ENCODE measurements around the gene ENG.
"Not testable (repeated sequence)": the region's sequence is repeated elsewhere in the genome, so short reads cannot be mapped to it uniquely, and the experiment has no call there.

ENG gene

DNA sequence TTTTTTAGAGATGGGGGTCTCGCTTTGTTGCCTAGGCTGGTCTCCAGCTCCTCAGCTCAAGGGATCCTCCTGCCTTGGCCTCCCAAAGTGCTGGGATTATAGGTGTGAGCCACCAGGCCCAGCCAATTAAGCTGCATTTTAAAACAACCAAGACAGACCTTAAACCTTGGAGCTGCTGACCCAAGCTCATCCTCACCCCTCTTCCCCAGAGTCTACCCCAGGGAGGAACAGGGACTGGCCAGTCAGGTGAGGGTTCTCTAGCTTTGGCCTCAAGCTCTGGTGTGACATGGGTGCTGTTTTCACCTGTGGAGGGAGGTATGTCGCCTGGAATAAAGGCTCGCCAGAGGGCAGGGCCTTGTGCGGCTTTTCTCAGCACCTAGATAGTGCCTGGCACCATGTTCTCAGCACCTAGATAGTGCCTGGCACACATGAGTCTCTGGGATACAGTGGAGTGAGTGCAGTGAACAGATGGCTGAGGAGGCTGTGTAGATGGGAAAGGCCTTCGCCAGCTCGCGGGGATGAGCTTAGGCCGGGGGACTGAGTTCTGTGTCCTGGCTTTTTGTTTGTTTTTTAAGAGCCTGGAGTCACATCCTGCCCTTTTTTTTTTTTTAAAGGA, 61.3 kb downstream of the ENG start:
- no peak for DNase-seq (ENCODE audit: low read depth, low spot score)

DNA sequence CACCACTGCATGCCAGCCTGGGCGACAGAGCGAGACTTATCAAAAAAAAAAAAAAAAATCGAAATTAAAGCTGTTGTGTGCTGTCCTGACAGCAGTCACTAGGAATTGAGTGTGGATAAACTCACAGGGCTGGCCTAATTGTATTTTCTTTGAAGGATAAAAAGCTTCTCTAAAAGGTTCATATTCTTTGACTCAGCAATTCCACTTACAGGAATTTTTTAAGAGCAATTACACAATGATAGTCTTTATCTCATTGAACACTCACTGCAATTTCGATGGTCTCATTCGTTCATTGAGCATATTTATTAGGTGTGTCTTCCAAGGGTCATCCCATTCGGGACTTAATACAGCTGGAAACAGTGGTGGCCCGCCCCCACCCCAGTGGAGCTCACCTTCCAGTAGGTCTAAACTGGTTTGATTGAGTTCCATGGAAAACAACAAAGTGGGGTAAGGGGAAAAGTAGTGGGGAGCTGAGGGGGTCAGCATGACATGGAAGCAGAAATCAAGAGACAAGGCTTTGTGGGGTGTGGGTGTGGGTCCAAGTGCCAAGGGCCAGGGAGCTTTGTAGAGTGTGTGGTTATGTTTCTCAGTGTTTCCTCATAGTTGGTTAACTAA, 61.9 kb downstream of the ENG start:
- no peak for DNase-seq (ENCODE audit: low read depth, low spot score)

- no peak for DNase-seq (ENCODE audit: low read depth, low spot score)
Measured at GRCh38 chr9:127791085-127791484, 63.4 kb downstream of the ENG start.

DNA sequence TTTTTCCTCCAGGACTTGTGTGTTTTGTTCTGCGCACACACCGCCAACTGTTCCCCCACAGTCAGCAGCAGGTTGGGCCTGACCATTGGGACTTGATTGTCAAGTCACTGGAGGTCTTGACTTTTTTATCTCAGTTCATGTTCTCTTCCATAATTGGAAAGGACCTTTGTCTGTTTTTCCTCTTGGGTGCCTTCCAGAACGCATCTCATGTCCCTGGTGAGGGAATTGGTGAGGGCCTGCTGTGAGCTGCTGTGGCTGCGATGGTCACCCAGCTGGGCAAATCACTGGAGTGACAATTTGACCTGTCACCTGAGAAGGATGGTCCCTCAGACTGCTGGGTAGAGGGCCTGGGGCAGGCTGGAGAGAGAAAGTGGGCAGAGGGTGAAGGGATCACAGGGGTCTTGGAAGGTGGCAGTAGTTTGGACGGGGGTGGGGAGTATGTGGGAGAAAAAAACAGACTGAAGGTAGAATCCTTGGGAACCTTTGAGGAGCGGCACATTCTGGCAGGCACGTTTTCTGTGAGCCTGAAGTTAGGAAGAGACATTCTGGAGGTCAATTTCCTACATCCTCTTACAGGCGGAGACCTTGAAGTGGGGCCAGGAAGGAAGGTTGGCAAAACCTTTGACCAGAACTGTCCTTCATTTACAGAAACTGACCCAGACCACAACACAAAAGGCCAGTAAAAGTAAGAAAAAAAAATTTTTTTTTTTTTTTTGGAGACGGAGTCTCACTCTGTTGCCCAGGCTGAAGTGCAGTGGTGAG, 64.2 kb downstream of the ENG start:
- no peak for DNase-seq (ENCODE audit: low read depth, low spot score)

DNA sequence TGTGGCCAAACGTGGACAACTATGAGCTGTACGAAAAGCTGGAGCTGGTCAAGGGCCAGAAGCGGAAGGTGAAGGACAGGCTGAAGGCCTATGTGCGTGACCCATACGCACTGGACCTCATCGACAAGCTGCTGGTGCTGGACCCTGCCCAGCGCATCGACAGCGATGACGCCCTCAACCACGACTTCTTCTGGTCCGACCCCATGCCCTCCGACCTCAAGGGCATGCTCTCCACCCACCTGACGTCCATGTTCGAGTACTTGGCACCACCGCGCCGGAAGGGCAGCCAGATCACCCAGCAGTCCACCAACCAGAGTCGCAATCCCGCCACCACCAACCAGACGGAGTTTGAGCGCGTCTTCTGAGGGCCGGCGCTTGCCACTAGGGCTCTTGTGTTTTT, 65.3 kb downstream of the ENG start:
- no peak for DNase-seq (ENCODE audit: low read depth, low spot score)

GRCh38 chr9:127788337-127789011, 66.0 kb downstream of the ENG start:
- no peak for DNase-seq (ENCODE audit: low read depth, low spot score)

DNA sequence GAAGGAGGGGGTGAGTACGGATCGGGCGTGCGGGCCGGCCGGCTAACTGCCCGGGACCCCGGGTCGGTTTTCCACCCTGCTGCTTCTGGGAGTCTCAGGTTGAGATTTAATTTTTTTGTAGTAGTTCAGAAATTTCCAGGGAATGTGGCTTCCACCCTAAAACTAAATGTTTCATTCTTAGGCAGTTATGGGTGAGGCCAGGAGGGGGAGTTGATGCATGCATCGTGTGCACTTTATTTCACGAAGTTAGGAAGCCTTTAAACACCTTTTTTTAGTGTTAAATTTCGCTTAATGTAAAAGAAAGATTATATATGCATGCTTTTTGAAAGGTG, 67.7 kb downstream of the ENG start:
- DNase-seq (ENCODE audit: low read depth, low spot score): no peak

DNA sequence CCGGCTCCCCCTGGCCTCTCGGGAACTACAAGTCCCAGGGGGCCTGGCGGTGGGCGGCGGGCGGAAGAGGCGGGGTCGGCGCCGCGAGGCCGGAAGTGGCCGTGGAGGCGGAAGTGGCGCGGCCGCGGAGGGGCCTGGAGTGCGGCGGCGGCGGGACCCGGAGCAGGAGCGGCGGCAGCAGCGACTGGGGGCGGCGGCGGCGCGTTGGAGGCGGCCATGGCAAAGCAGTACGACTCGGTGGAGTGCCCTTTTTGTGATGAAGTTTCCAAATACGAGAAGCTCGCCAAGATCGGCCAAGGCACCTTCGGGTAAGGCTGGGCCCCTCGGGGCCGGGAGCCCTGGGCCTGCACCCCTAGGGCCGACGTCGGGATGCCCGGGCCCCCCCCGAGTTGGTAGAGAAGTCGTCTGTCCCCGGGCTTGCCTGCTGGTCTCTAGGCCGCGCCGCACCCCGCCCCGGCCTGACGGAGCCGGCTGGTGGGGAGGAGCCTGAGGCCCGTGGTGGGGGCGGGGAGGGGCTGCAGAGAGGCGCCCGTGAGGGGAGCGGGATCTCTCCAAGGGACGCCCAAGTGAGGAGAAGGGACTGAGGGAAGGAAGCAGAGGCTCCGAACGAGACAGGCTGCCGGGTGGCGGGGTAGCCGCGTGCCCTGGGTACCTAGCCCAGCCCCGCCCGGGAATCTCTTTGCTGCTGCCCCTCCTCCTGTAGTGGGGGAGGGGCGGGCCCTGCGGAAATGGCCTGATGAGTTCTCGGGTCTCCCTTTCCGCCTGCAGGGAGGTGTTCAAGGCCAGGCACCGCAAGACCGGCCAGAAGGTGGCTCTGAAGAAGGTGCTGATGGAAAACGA, 68.3 kb downstream of the ENG start, which contains the start of gene CDK9:
TSS of gene CDK9 (plus strand) at position 102 of the 840 bp plus-strand sequence. CDS start at position 217, 115 bp downstream.
- peak; percentile 94 for DNase-seq (ENCODE audit: low read depth, low spot score)

- peak; percentile 90 for DNase-seq (ENCODE audit: low read depth, low spot score)
Measured at GRCh38 chr9:127785023-127785932, 69.2 kb downstream of the ENG start.

- no peak for DNase-seq (ENCODE audit: low read depth, low spot score)
Measured at GRCh38 chr9:127783111-127784008, 71.1 kb downstream of the ENG start.

DNA sequence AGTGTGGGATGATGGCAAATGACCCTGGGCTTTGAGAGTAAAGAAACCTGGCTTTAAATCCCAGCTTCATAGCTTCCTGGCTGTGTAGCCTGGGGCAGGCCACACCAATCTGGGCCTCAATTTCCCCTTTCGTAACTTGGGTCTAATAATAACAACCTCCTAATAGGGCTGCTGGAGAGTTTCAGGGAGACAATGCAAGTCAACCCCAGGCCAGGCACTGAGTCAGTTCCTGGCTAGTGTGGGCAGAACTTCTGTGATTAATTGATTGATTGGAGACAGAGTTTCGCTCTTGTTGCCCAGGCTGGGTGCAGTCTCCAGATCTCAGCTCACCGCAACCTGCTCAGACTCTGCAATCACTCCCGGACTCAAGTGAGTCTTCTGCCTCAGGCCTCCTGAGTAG, 72.7 kb downstream of the ENG start:
- DNase-seq (ENCODE audit: low read depth, low spot score): no peak

GRCh38 chr9:127780909-127781308, 73.5 kb downstream of the ENG start:
- DNase-seq (ENCODE audit: low read depth, low spot score): not testable (repeated sequence)

- DNase-seq (ENCODE audit: low read depth, low spot score): peak; percentile 56
Measured at GRCh38 chr9:127780126-127780885, 74.2 kb downstream of the ENG start.

GRCh38 chr9:127779136-127779981, 75.1 kb downstream of the ENG start:
- no peak for DNase-seq (ENCODE audit: low read depth, low spot score)

DNA sequence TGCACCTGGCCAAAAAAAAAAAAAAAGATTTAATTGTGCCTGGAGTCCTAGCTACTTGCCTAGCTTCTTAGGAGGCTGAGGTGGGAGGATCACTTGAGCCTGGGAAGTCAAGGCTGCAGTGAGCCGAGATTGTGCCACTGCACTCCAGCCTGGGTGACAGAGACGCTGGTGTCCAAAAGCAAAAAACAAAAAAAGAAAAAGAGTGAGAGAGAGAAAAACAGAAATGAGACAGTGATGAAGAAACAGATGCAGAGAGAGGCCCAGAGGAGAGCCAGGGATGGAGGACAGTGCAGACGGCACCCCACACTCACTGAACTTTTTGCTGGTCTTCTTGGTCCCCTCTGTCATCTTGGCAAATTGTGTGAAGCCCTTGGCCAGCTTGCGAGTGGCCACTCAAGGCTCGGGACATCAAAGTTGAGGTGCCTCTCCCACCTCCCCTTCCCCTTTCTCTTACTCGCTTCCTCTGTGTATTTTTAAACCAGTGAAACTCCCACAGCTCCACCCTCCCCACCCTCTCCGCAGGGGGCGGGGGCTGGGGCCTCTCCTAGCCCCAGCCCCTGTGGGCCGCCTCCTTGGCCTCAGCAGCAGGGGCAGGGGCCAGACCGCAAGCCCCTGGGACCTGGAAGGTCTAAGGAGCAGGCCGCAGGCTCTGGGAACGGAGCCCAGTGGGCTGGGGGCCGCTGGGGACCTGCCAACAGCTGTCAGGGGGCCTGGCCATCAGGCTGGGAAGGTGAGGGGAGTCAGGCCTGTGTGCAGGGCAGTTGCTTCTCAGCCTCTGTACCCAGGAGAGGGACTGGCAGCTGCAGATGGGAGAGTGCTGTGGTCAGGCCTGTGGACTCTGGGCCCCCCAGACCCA, 76.0 kb downstream of the ENG start, which contains the start of gene SH2D3C:
TSS of gene SH2D3C (minus strand) at position 387 of the 856 bp plus-strand sequence. CDS start at position 348, 39 bp downstream.
- no peak for DNase-seq (ENCODE audit: low read depth, low spot score)

DNA sequence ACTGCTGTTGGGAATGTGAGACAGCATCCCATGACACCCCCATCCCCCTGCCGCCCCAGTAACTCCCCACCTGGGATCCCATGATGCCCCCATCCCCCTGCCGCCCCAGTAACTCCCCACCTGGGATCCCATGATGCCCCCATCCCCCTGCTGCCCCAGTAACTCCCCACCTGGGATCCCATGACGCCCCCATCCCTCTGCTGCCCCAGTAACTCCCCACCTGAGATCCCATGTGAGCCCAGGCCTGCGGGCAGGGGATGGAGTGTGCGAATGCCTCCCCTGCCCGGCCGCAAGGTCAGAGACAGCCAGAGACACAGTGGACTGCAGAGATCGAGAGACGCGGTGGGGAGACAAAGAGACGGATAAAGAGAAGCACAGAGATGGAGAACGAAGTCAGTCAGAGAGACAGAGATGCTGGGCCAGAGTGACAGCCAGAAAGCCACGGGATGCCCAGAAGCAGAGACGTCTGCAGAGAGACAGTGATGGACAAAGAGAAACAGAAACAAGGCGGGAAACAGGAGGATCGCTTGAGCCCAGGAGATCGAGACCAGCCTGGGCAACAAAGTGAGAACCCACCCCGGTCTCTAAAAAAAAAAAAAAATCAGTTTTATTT, 77.0 kb downstream of the ENG start:
- no peak for DNase-seq (ENCODE audit: low read depth, low spot score)

All from ELF-1 (cell line).